Activated T-helper 17 cell treated with anti-CD3 and anti-CD28 coated beads, Interleukin-2, amount 50 U/mL, for 72 hours (primary cell): ENCODE results near the gene AHRR. TPM values are rescaled to one million over a fixed set of nuclear protein-coding genes. Genes with fewer than 3 reads are reported as not detected.
A peak's percentile ranks its signal among the peaks of the same experiment; 100 is the strongest.

Source experiments
- ATAC-seq: fragments of 150-1000 bp; cut with Tn5 transposase; replicated peaks from 2 replicates; pipeline ENCODE4 v1.10.0; 2021; ENCODE audit warnings: mild to moderate bottlenecking, moderate library complexity
- H3K27ac Mint-ChIP-seq: one replicate; pipeline ENCODE4 v1.8.0; 2022; ENCODE audit warnings: mixed read lengths
- H3K27me3 Mint-ChIP-seq: one replicate; pipeline ENCODE4 v1.8.0; 2022; ENCODE audit warnings: mixed read lengths
- H3K36me3 Mint-ChIP-seq: one replicate; pipeline ENCODE4 v1.8.0; 2022; ENCODE audit warnings: low read depth, mild to moderate bottlenecking, mixed read lengths
- H3K4me1 Mint-ChIP-seq: one replicate; pipeline ENCODE4 v1.8.0; 2022; ENCODE audit warnings: mixed read lengths
- H3K4me3 Mint-ChIP-seq: one replicate; pipeline ENCODE4 v1.8.0; 2022; ENCODE audit warnings: mild to moderate bottlenecking, mixed read lengths
- H3K9me3 Mint-ChIP-seq: one replicate; pipeline ENCODE4 v1.8.0; 2022; ENCODE audit warnings: mixed read lengths
- total RNA-seq, 2 donors: library from RNA; stranded (reverse); gene quantifications; one replicate each; pipeline ENCODE4 v1.2.3, GENCODE V29; 2022

The AHRR gene
- total RNA-seq, 2 donors from 2014 or later: 49.5 to 78.1 TPM

DNA sequence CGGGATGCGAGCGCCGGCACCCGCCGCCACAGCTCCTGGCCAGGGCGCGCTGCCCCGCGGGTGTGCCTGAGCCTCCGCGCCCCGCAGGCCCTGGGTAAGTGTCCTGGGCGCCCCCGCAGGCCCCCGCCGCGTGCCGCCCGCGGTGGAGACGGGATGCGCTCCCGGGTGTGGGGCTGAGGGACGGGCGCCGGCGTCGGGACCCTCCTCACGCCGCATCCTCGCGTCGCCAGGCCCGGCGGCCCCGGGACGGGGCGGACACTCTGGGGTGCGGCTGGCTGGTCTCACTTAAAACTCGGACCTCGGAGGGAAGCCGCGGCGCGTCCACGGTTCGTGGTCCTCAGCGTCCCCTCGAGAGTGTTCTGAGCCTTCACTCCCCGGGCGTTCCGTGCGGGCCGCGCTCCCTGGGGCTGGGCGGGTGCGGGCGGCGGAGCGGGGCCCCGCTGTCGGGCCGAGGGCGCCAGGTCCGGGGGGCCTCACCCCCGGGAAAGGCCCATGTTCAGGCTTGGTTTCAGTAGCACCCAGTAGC, 275 bp downstream of the AHRR start:
- H3K4me3 Mint-ChIP-seq: peak overlapping the region; percentile 63
- H3K36me3 Mint-ChIP-seq: peaks cover 33% of the 10 kb centered on the region
- H3K27ac Mint-ChIP-seq: no peak overlapping the region
- H3K4me1 Mint-ChIP-seq: no peaks in the 10 kb centered on the region
- H3K9me3 Mint-ChIP-seq: no peaks in the 10 kb centered on the region
- H3K27me3 Mint-ChIP-seq: peaks cover 13% of the 10 kb centered on the region
- ATAC-seq: peak; percentile 27

DNA sequence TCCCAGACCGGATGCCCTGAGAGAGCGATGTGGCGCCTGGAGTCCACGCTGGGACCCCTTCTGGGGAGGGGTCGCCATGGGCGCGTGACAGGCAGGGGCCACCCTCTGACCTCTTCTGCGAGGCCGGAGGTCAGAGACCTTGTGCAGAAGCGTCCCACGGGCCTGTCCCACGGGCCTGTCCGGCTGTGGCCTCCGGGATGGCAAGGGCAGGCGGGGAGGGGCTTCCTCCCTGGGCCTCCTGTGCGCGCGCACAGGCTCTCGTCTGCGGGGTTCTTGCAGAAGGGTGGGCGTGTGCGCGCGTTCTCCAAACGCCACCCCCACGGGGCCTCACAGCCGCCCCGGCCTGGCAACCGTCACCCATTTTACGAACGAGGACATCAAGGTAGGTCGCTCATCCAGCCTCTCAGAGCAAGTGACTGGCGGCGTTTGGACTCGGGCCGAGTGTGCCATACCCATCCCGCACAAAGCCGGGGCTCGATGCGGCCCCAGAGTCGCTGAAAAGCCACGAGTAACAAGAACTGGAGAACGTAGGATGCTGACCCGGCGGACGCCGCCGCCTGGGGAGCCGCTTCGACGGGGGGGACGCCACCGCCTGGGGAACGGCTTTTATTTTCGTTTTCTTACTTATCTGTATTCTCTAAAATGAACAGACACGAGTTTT, 897 bp downstream of the AHRR start:
- peak; percentile 35 for ATAC-seq
- Mint-ChIP-seq H3K4me1 (no peaks in the 10 kb centered on the region), H3K27me3 (peaks cover 13% of the 10 kb centered on the region), H3K27ac (no peak overlapping the region), H3K9me3 (no peaks in the 10 kb centered on the region), H3K36me3 (peaks cover 33% of the 10 kb centered on the region), H3K4me3 (peak overlapping the region; percentile 63)

- Mint-ChIP-seq H3K4me3 (peak overlapping the region; percentile 63), H3K36me3 (peaks cover 33% of the 10 kb centered on the region), H3K27ac (no peak overlapping the region), H3K27me3 (peaks cover 13% of the 10 kb centered on the region), H3K9me3 (no peaks in the 10 kb centered on the region), H3K4me1 (no peaks in the 10 kb centered on the region)
- no peak for ATAC-seq
Measured at GRCh38 chr5:322942-323879, 1.7 kb downstream of the AHRR start.

DNA sequence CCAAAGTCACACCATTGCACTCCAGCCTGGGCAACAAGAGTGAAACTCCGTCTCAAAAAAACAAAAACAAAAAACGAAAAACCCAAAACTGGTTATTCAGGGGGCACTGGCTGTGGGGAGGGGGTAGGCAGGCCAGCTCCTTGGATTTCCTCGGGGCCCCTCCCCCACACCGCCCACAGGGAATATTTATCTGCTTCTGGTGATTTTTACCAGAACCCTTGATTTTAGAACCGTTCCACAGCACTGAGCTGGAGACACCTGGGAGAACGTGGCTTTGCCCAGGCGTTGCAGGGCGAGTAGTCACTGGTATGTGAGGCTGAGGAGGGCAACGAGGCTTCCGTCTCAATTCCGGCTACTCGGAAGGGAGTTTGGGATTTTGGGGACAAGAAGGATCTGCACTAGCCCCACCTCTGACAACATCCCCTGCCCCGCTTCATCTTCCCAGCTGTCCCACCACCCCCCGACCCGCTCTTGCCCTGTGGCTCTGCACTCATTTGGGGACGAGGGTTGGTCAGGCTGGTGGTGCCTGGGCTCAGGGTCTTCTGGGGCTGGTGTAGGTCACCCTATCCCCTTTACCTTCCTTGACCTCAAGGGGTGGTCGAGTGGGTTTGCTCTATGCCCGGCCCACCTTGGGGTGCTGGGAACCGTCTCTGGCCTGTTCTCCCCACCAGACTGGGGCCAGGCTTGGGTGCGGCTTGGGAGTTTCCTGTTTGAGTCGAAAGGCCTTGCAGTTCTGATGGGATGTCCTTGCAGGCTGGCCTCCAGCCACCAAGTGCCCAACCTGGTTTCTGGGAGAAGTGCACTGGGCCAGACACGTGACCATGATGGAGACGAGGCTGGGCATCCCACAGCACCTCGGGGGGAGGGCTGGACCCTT, 3.5 kb downstream of the AHRR start:
- no peak for ATAC-seq
- Mint-ChIP-seq H3K9me3 (no peaks in the 10 kb centered on the region), H3K36me3 (peaks cover 33% of the 10 kb centered on the region), H3K27ac (no peak overlapping the region), H3K4me1 (peaks cover 4% of the 10 kb centered on the region), H3K4me3 (no peak overlapping the region), H3K27me3 (peaks cover 13% of the 10 kb centered on the region)

- peaks cover 33% of the 10 kb centered on the region for H3K36me3 Mint-ChIP-seq
- no peak overlapping the region for H3K4me3 Mint-ChIP-seq
- no peaks in the 10 kb centered on the region for H3K9me3 Mint-ChIP-seq
- no peak overlapping the region for H3K27ac Mint-ChIP-seq
- H3K27me3 Mint-ChIP-seq: peaks cover 10% of the 10 kb centered on the region
- ATAC-seq: no peak
- peaks cover 4% of the 10 kb centered on the region for H3K4me1 Mint-ChIP-seq
Measured at GRCh38 chr5:326109-326508, 4.6 kb downstream of the AHRR start.

- Mint-ChIP-seq H3K27me3 (peaks cover 3% of the 10 kb centered on the region), H3K36me3 (peaks cover 20% of the 10 kb centered on the region), H3K9me3 (no peaks in the 10 kb centered on the region), H3K27ac (no peak overlapping the region), H3K4me1 (peaks cover 19% of the 10 kb centered on the region), H3K4me3 (no peak overlapping the region)
- no peak for ATAC-seq
Measured at GRCh38 chr5:329121-329735, 7.7 kb downstream of the AHRR start.

GRCh38 chr5:329768-330167, 8.3 kb downstream of the AHRR start:
- ATAC-seq: no peak
- no peak overlapping the region for H3K27ac Mint-ChIP-seq

GRCh38 chr5:332843-333242, 11.3 kb downstream of the AHRR start:
- peaks cover 33% of the 10 kb centered on the region for H3K4me1 Mint-ChIP-seq
- H3K36me3 Mint-ChIP-seq: peaks cover 6% of the 10 kb centered on the region
- H3K9me3 Mint-ChIP-seq: no peaks in the 10 kb centered on the region
- ATAC-seq: peak; percentile 73
- H3K27me3 Mint-ChIP-seq: no peaks in the 10 kb centered on the region
- H3K27ac Mint-ChIP-seq: peak overlapping the region; percentile 93
- peak overlapping the region; percentile 78 for H3K4me3 Mint-ChIP-seq

More at GRCh38 chr5:329768-330167, 8.3 kb downstream of the AHRR start:
- Mint-ChIP-seq H3K9me3 (no peaks in the 10 kb centered on the region), H3K4me1 (peaks cover 25% of the 10 kb centered on the region), H3K4me3 (no peak overlapping the region), H3K36me3 (peaks cover 20% of the 10 kb centered on the region), H3K27me3 (peaks cover 3% of the 10 kb centered on the region)

- peaks cover 33% of the 10 kb centered on the region for H3K4me1 Mint-ChIP-seq
Measured at GRCh38 chr5:333945-334344, 12.4 kb downstream of the AHRR start.

DNA sequence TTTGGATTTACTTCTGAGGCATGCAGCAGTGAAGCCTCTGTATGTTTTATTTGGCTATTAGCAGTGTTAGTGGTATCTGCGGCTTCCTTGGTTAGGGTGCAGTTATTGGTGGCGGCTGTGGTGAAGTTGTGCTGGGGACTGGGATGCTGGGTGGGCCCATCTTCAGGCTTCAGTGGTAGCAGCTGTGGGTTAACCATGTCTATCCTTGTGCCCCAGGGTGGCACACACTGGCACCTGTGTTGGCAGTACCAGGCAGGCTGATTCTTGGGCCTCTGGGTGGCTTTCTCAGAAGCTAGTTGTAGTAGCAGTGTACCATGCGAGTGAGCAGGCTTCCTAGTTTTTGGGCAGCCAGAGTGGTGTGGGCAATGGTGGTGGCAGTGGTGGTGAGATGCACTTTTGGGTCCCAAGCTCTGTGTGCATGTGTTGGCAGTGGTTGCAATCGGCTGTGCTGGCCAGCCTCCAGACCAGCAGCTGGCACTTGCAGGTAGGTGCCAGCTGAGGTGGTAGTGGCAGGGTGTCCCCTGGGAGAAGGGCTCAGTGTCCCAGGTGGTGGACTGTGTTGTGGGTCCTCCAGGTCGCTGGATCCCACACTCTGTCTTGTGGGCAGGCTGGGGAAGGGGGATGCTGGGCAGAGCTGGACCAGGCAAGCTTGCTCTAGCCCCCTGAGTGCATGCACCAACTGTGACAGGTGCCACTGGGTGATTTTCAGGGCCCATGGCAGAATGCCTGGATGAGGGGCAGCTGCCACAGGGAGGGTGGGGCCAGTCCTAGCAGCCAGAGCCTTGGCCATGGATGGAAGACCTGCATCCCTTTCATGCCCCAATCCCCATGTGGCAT, 13.6 kb downstream of the AHRR start:
- H3K4me1 Mint-ChIP-seq: peaks cover 30% of the 10 kb centered on the region

More at GRCh38 chr5:333945-334344, 12.4 kb downstream of the AHRR start:
- H3K27ac Mint-ChIP-seq: peak overlapping the region; percentile 93
- no peaks in the 10 kb centered on the region for H3K27me3 Mint-ChIP-seq
- H3K36me3 Mint-ChIP-seq: peaks cover 6% of the 10 kb centered on the region
- peak overlapping the region; percentile 78 for H3K4me3 Mint-ChIP-seq
- ATAC-seq: peak; percentile 89
- H3K9me3 Mint-ChIP-seq: no peaks in the 10 kb centered on the region

GRCh38 chr5:335740-336038, 14.2 kb downstream of the AHRR start:
- no peak for ATAC-seq
- H3K27me3 Mint-ChIP-seq: no peaks in the 10 kb centered on the region
- peak overlapping the region; percentile 6 for H3K4me3 Mint-ChIP-seq
- H3K9me3 Mint-ChIP-seq: no peaks in the 10 kb centered on the region
- H3K36me3 Mint-ChIP-seq: peaks cover 6% of the 10 kb centered on the region
- H3K4me1 Mint-ChIP-seq: peaks cover 30% of the 10 kb centered on the region
- no peak overlapping the region for H3K27ac Mint-ChIP-seq

More for the DNA sequence above, 13.6 kb downstream of the AHRR start:
- no peak for ATAC-seq
- Mint-ChIP-seq H3K9me3 (no peaks in the 10 kb centered on the region), H3K4me3 (peak overlapping the region; percentile 78), H3K27ac (peak overlapping the region; percentile 93), H3K36me3 (peaks cover 6% of the 10 kb centered on the region), H3K27me3 (no peaks in the 10 kb centered on the region)

GRCh38 chr5:337563-338130, 16.1 kb downstream of the AHRR start:
- peaks cover 32% of the 10 kb centered on the region for H3K4me1 Mint-ChIP-seq
- ATAC-seq: no peak
- H3K9me3 Mint-ChIP-seq: no peaks in the 10 kb centered on the region
- H3K36me3 Mint-ChIP-seq: peaks cover 5% of the 10 kb centered on the region
- H3K4me3 Mint-ChIP-seq: no peak overlapping the region
- H3K27me3 Mint-ChIP-seq: no peaks in the 10 kb centered on the region
- no peak overlapping the region for H3K27ac Mint-ChIP-seq
